NAMALWA (cell line): ENCODE data around the gene PNLIPRP2.

ENCODE experiments used
- DNase-seq: peaks from one replicate; pipeline ENCODE4 v3.0.0-alpha.2; 2015; ENCODE audit warnings: low spot score

Gene PNLIPRP2

GRCh38 chr10:116612107-116612769, 8.5 kb upstream of the PNLIPRP2 start:
- DNase-seq = no peak

GRCh38 chr10:116613471-116613870, 7.3 kb upstream of the PNLIPRP2 start:
- no peak for DNase-seq

GRCh38 chr10:116614796-116615195, 6.0 kb upstream of the PNLIPRP2 start:
- DNase-seq = no peak

- no peak for DNase-seq
These were observed 5.5 kb upstream of the PNLIPRP2 start for GRCh38 chr10:116615199-116615776.

- no peak for DNase-seq
These were observed 723 bp downstream of the PNLIPRP2 start for GRCh38 chr10:116621476-116621875.

- no peak for DNase-seq
These were observed 1.3 kb downstream of the PNLIPRP2 start for GRCh38 chr10:116621934-116622655.

GRCh38 chr10:116625845-116626244, 5.1 kb downstream of the PNLIPRP2 start:
- no peak for DNase-seq

- DNase-seq = no peak
These were observed 6.1 kb downstream of the PNLIPRP2 start for GRCh38 chr10:116626815-116627214.

- DNase-seq = no peak
These were observed 6.7 kb downstream of the PNLIPRP2 start for GRCh38 chr10:116627386-116627933.

- DNase-seq = no peak
These were observed 8.6 kb downstream of the PNLIPRP2 start for GRCh38 chr10:116629340-116629739.

GRCh38 chr10:116630020-116630419, 9.3 kb downstream of the PNLIPRP2 start:
- DNase-seq = no peak

GRCh38 chr10:116631871-116632295, 11.1 kb downstream of the PNLIPRP2 start:
- DNase-seq = no peak

- DNase-seq = no peak
These were observed 12.0 kb downstream of the PNLIPRP2 start for GRCh38 chr10:116632596-116633215.

GRCh38 chr10:116633216-116633600, 12.5 kb downstream of the PNLIPRP2 start:
- no peak for DNase-seq

GRCh38 chr10:116634126-116634975, 13.6 kb downstream of the PNLIPRP2 start:
- DNase-seq = no peak

- DNase-seq = no peak
These were observed 15.6 kb downstream of the PNLIPRP2 start for GRCh38 chr10:116636385-116636784.

- no peak for DNase-seq
These were observed 16.2 kb downstream of the PNLIPRP2 start for GRCh38 chr10:116636976-116637375.

GRCh38 chr10:116637830-116638229, 17.1 kb downstream of the PNLIPRP2 start:
- no peak for DNase-seq

GRCh38 chr10:116646502-116646901, 25.7 kb downstream of the PNLIPRP2 start:
- no peak for DNase-seq

GRCh38 chr10:116648903-116649302, 28.1 kb downstream of the PNLIPRP2 start:
- DNase-seq = no peak

- no peak for DNase-seq
These were observed 33.1 kb downstream of the PNLIPRP2 start for GRCh38 chr10:116653885-116654284.

- DNase-seq = peak; percentile 51
These were observed 34.1 kb downstream of the PNLIPRP2 start for GRCh38 chr10:116654816-116655215.
